ENCODE measurements around the gene SEL1L.

The SEL1L gene

DNA sequence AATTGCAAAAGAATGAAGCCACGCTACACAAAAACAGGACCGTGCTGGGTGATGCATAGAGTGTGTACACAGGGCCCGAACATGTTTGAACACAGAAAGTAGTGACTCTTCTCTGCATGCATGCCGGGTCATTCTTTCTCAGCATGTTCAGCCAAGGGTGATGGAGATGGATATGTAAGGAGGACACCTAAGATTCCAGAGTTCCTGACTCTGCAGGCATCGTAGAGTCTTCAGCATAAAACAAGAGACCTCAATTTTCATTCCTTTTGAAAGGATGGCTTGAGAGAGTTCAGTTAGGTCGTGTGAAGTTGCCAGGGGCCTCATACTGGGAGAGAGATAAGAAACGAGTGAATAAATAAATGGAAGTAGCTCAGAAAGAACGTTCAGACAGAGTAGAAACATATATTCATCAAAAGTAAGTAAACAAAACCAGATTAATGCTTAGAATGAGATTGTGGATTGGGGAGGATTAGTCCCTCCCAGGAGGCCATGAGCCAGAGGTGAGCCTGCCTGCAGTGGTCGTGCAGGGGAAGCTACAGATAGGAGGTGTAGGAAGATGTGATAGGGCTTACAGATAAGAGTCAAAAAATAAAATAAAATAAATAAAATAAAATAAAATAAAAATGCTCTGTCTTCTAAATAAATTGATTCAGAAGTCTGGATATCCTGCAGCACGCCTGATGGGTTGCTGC, 27.6 kb upstream of the SEL1L start (continued):
- TF ChIP-seq, protein P1, sequence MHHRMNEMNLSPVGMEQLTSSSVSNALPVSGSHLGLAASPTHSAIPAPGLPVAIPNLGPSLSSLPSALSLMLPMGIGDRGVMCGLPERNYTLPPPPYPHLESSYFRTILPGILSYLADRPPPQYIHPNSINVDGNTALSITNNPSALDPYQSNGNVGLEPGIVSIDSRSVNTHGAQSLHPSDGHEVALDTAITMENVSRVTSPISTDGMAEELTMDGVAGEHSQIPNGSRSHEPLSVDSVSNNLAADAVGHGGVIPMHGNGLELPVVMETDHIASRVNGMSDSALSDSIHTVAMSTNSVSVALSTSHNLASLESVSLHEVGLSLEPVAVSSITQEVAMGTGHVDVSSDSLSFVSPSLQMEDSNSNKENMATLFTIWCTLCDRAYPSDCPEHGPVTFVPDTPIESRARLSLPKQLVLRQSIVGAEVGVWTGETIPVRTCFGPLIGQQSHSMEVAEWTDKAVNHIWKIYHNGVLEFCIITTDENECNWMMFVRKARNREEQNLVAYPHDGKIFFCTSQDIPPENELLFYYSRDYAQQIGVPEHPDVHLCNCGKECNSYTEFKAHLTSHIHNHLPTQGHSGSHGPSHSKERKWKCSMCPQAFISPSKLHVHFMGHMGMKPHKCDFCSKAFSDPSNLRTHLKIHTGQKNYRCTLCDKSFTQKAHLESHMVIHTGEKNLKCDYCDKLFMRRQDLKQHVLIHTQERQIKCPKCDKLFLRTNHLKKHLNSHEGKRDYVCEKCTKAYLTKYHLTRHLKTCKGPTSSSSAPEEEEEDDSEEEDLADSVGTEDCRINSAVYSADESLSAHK (tag by site-specific recombination; IDR thresholded peaks at IDR 0.05): no peak
- TF ChIP-seq HOXA7 (CRISPR knock-in tag; IDR thresholded peaks at IDR 0.05; ENCODE audit: borderline replicate concordance) (no peak), ZNF223 (tag by site-specific recombination; IDR thresholded peaks at IDR 0.05) (no peak), REST (tag by site-specific recombination; IDR thresholded peaks at IDR 0.05) (no peak), KLF7 (tag by site-specific recombination; IDR thresholded peaks at IDR 0.05; ENCODE audit: borderline replicate concordance) (no peak), ZFP37 (tag by site-specific recombination; IDR thresholded peaks at IDR 0.05) (no peak)
- TF ChIP-seq, protein P2, sequence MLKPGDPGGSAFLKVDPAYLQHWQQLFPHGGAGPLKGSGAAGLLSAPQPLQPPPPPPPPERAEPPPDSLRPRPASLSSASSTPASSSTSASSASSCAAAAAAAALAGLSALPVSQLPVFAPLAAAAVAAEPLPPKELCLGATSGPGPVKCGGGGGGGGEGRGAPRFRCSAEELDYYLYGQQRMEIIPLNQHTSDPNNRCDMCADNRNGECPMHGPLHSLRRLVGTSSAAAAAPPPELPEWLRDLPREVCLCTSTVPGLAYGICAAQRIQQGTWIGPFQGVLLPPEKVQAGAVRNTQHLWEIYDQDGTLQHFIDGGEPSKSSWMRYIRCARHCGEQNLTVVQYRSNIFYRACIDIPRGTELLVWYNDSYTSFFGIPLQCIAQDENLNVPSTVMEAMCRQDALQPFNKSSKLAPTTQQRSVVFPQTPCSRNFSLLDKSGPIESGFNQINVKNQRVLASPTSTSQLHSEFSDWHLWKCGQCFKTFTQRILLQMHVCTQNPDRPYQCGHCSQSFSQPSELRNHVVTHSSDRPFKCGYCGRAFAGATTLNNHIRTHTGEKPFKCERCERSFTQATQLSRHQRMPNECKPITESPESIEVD (tag by site-specific recombination; IDR thresholded peaks at IDR 0.05): no peak

GRCh38 chr14:81559385-81559784, 25.7 kb upstream of the SEL1L start:
- ChIA-PET POLR2A (no interaction called here), CTCF (no interaction called here)

More at GRCh38 chr14:81559385-81559784, 25.7 kb upstream of the SEL1L start:
- H3K4me1 ChIP-seq (ENCODE audit: control insufficient read depth, insufficient read depth, low read length): no peaks in the 10 kb centered on the region
- H3K9me3 ChIP-seq (ENCODE audit: control insufficient read depth, insufficient read depth, low read depth, low read length): no peaks in the 10 kb centered on the region
- H3K4me3 ChIP-seq (ENCODE audit: low read depth, low read length): no peak overlapping the region
- H3K27ac ChIP-seq (ENCODE audit: extremely low read depth, low read depth, low read length): no peak overlapping the region
- TF ChIP-seq GLI4 (tag by site-specific recombination; IDR thresholded peaks at IDR 0.05): no peak
- TF ChIP-seq ZBTB17 (tag by site-specific recombination; IDR thresholded peaks at IDR 0.05): no peak
- no peak for TF ChIP-seq ZNF561 (tag by site-specific recombination; IDR thresholded peaks at IDR 0.05; ENCODE audit: borderline replicate concordance)
- TF ChIP-seq ZBTB48 (tag by site-specific recombination; IDR thresholded peaks at IDR 0.05): no peak
- TF ChIP-seq YY2 (tag by site-specific recombination; IDR thresholded peaks at IDR 0.05): no peak
- TF ChIP-seq ZBTB20 (tag by site-specific recombination; IDR thresholded peaks at IDR 0.05): no peak
- TF ChIP-seq WT1 (tag by site-specific recombination; IDR thresholded peaks at IDR 0.05): no peak
- TF ChIP-seq ZNF398 (tag by site-specific recombination; IDR thresholded peaks at IDR 0.05): no peak
- TF ChIP-seq ZBTB21 (tag by site-specific recombination; IDR thresholded peaks at IDR 0.05): no peak
- no peak for TF ChIP-seq ZNF146 (tag by site-specific recombination; IDR thresholded peaks at IDR 0.05)
- no peaks in the 10 kb centered on the region for H3K36me3 ChIP-seq (ENCODE audit: control insufficient read depth in 2 of 2, insufficient read depth in 1 of 2, low read length in 2 of 2)

All from HEK293 (cell line).